CD14-positive monocyte (primary cell): Measurements from ENCODE around the gene CAMTA1. TPM values are rescaled to one million over a fixed set of nuclear protein-coding genes. Genes with fewer than 3 reads are reported as not detected.

Source experiments
- DNase-seq, 3 donors: peaks; one replicate each; pipeline ENCODE4 v3.0.0-alpha.2; 2011 to 2022
- H2AFZ ChIP-seq: 2 replicates; pipeline ENCODE4 v1.6.0; 2012; ENCODE audit warnings: mild to moderate bottlenecking, low read depth, low read length, inconsistent platforms; ENCODE audit not compliant: insufficient read depth, poor library complexity, severe bottlenecking
- H3K27ac ChIP-seq, 2 donors: 1 replicate in 1 of 2; 2 replicates in 1 of 2; pipeline ENCODE4 v1.5.1; 2012 to 2013; ENCODE audit warnings: low read length in 2 of 2, control low read depth in 1 of 2, inconsistent platforms in 1 of 2, low read depth in 1 of 2, mild to moderate bottlenecking in 1 of 2
- H3K27me3 ChIP-seq, 2 donors: one replicate each; pipeline versions ENCODE4 v1.6.0 to v1.6.1; 2011 to 2013; ENCODE audit warnings: low read length in 2 of 2; ENCODE audit not compliant: control insufficient read depth in 2 of 2, insufficient read depth in 2 of 2
- H3K36me3 ChIP-seq, 2 donors: replicated peaks in 1 of 2; 1 replicate in 1 of 2; 2 replicates in 1 of 2; pipeline versions ENCODE4 v1.5.1 to v1.6.1; 2012 to 2013; ENCODE audit warnings: low read length in 2 of 2, control low read depth in 1 of 2, inconsistent platforms in 1 of 2, mild to moderate bottlenecking in 1 of 2; ENCODE audit not compliant: insufficient read depth in 2 of 2, control insufficient read depth in 1 of 2
- H3K4me1 ChIP-seq, 2 donors: 1 replicate in 1 of 2; 2 replicates in 1 of 2; pipeline versions ENCODE4 v1.5.1 to v1.6.1; 2012 to 2013; ENCODE audit warnings: low read length in 2 of 2, control low read depth in 1 of 2, inconsistent platforms in 1 of 2, mild to moderate bottlenecking in 1 of 2, moderate library complexity in 1 of 2; ENCODE audit not compliant: insufficient read depth in 2 of 2, control insufficient read depth in 1 of 2
- H3K4me2 ChIP-seq: replicated peaks from 2 replicates; pipeline ENCODE3; 2012; ENCODE audit warnings: low read length, moderate library complexity, mild to moderate bottlenecking; ENCODE audit not compliant: poor library complexity, severe bottlenecking; ENCODE audit errors: extremely low read depth
- H3K4me3 ChIP-seq, 3 experiments: fragments of 200-600 bp in 1 of 3; sonication (generic) in 1 of 3; replicated peaks in 1 of 3; 1 replicate in 2 of 3; 2 replicates in 1 of 3; pipeline ENCODE4 v1.5.1; 2011 to 2013; ENCODE audit warnings: low read length in 3 of 3, mild to moderate bottlenecking in 3 of 3, control low read depth in 2 of 3, low read depth in 2 of 3, inconsistent platforms in 1 of 3, moderate library complexity in 1 of 3
- H3K79me2 ChIP-seq: 2 replicates; pipeline ENCODE4 v1.6.0; 2012; ENCODE audit warnings: mild to moderate bottlenecking, control low read depth, inconsistent platforms, low read length, moderate library complexity; ENCODE audit not compliant: insufficient read depth
- H3K9ac ChIP-seq: 2 replicates; pipeline ENCODE4 v1.6.0; 2017; ENCODE audit warnings: low read length, mild to moderate bottlenecking; ENCODE audit not compliant: insufficient read depth, poor library complexity, severe bottlenecking
- H3K9me3 ChIP-seq, 2 donors: replicated peaks in 1 of 2; 1 replicate in 1 of 2; 2 replicates in 1 of 2; pipeline versions ENCODE4 v1.5.1 to v1.6.1; 2012 to 2013; ENCODE audit warnings: low read length in 2 of 2, control low read depth in 1 of 2; ENCODE audit not compliant: control insufficient read depth in 1 of 2, insufficient read depth in 1 of 2
- H4K20me1 ChIP-seq: 2 replicates; pipeline ENCODE4 v1.6.0; 2012; ENCODE audit warnings: mild to moderate bottlenecking, low read length, control low read depth, moderate library complexity; ENCODE audit not compliant: insufficient read depth
- H3K27ac Mint-ChIP-seq, 7 donors: one replicate each; pipeline ENCODE4 v1.8.0; 2020; ENCODE audit warnings: mild to moderate bottlenecking in 7 of 7, mixed read lengths in 7 of 7, moderate library complexity in 6 of 7, inconsistent platforms in 2 of 7
- H3K27me3 Mint-ChIP-seq, 3 donors: one replicate each; pipeline ENCODE4 v1.8.0; 2021 to 2022; ENCODE audit warnings: low read depth in 3 of 3, mild to moderate bottlenecking in 3 of 3, mixed read lengths in 3 of 3, moderate library complexity in 3 of 3, inconsistent platforms in 1 of 3
- H3K36me3 Mint-ChIP-seq, 2 donors: one replicate each; pipeline ENCODE4 v1.8.0; 2020; ENCODE audit warnings: mixed read lengths in 2 of 2, inconsistent platforms in 1 of 2, mild to moderate bottlenecking in 1 of 2
- H3K4me1 Mint-ChIP-seq: one replicate; pipeline ENCODE4 v1.8.0; 2020; ENCODE audit warnings: mild to moderate bottlenecking, mixed read lengths
- H3K4me3 Mint-ChIP-seq, 2 donors: one replicate each; pipeline ENCODE4 v1.8.0; 2020; ENCODE audit warnings: mild to moderate bottlenecking in 2 of 2, mixed read lengths in 2 of 2, moderate library complexity in 1 of 2
- H3K9me3 Mint-ChIP-seq, 7 donors: one replicate each; pipeline ENCODE4 v1.8.0; 2020 to 2022; ENCODE audit warnings: mixed read lengths in 7 of 7, mild to moderate bottlenecking in 6 of 7, moderate library complexity in 6 of 7, inconsistent platforms in 2 of 7
- CTCF ChIP-seq: fragments of 200-600 bp; IDR thresholded peaks from one replicate; pipeline ENCODE4 v1.8.0; 2022; ENCODE audit warnings: antibody characterized with exemption, mild to moderate bottlenecking
- WGBS: methylation state at CpG from one replicate; pipeline ENCODE4 v1.1.5; 2013; ENCODE audit warnings: missing lambda C conversion rate; ENCODE audit not compliant: insufficient coverage; 5-methylcytosine and 5-hydroxymethylcytosine counted together
- intact Hi-C, 2 donors: fragments of 100-400 bp; cut with micrococcal nuclease; formaldehyde crosslinking; loops; one replicate each; pipeline versions ENCODE4 v1.15.0 to v1.15.1; 2023
- polyA plus RNA-seq, 3 donors: library from polyadenylated mRNA; depleted of rRNA in 1 of 3; unstranded in 2 of 3; stranded (reverse) in 1 of 3; fragments of 300-500 nt in 2 of 3; fragments of >200 nt in 1 of 3; fragmentation: Illumina TruSeq in 2 of 3; gene quantifications; 1 replicate in 2 of 3; 2 replicates in 1 of 3; pipeline ENCODE4 v1.2.3, GENCODE V29; 2012 to 2021

CAMTA1 gene
- polyA plus RNA-seq, 3 donors, result 52.0 to 89.6 (median 78.3) TPM

DNA sequence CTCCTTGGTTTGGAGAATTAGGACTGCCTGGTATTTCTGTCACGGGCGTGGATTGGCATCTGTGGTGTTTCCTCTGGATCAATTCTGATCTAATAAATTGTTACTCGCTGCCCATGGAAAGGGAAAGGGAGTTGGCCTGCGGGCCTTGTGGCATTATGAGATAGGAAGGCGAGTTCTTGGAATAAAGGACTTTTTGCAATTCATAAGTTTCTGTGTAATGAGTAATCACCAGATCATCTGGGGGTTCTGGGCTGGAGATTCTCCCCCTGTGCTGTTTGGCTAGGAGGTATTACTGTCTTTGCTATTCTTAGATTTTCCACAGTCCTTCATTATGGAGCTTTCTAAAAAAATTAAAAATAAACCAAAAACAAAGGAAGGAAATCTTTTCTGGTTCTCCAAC is 315.9 kb downstream of the CAMTA1 start:
- Histone ChIP-seq H3K9me3 (no peaks in the 10 kb centered on the region), H3K36me3 (no peaks in the 10 kb centered on the region), H3K4me1 (no peaks in the 10 kb centered on the region), H3K9ac (no peak overlapping the region), H4K20me1 (no peaks in the 10 kb centered on the region), H3K79me2 (no peaks in the 10 kb centered on the region), H3K4me3 (no peak overlapping the region), H3K27me3 (no peaks in the 10 kb centered on the region), H2AFZ (no peak overlapping the region), H3K4me2 (no peak overlapping the region), H3K27ac (no peak overlapping the region)
- 87% methylated on average over 3 of the region's 5 CpGs for WGBS
- intact Hi-C loops, result no loop called here
- H3K4me1 Mint-ChIP-seq, result no peaks in the 10 kb centered on the region
- H3K27ac Mint-ChIP-seq, result no peak overlapping the region
- H3K4me3 Mint-ChIP-seq, result no peak overlapping the region
- H3K27me3 Mint-ChIP-seq, result peaks cover 3 to 8% (median 4%) of the 10 kb centered on the region in 3 donors
- no peak for DNase-seq
- H3K36me3 Mint-ChIP-seq, result no peaks in the 10 kb centered on the region
- no peaks in the 10 kb centered on the region for H3K9me3 Mint-ChIP-seq
- no peak for TF ChIP-seq CTCF

GRCh38 chr1:7103361-7103782 is 318.1 kb downstream of the CAMTA1 start:
- H3K9me3 ChIP-seq, result no peaks in the 10 kb centered on the region
- WGBS, result 93% methylated on average over 7 of the region's 7 CpGs
- Mint-ChIP-seq H3K27ac (no peak overlapping the region), H3K27me3 (peaks cover 2 to 11% (median 10%) of the 10 kb centered on the region in 3 donors), H3K4me3 (no peak overlapping the region), H3K4me1 (peaks cover 3% of the 10 kb centered on the region), H3K9me3 (no peaks in the 10 kb centered on the region), H3K36me3 (no peaks in the 10 kb centered on the region)
- H3K9ac ChIP-seq, result no peak overlapping the region
- no peaks in the 10 kb centered on the region for H3K79me2 ChIP-seq
- H3K4me3 ChIP-seq, result no peak overlapping the region
- H2AFZ ChIP-seq, result no peak overlapping the region
- no peaks in the 10 kb centered on the region for H3K27me3 ChIP-seq
- intact Hi-C loops, result no loop called here
- no peak overlapping the region for H3K4me2 ChIP-seq
- H3K4me1 ChIP-seq, result no peaks in the 10 kb centered on the region
- no peaks in the 10 kb centered on the region for H4K20me1 ChIP-seq
- H3K27ac ChIP-seq, result no peak overlapping the region
- no peak for TF ChIP-seq CTCF
- DNase-seq, result no peak
- H3K36me3 ChIP-seq, result no peaks in the 10 kb centered on the region
